Coronary artery (tissue), 2 donors: ENCODE data around the gene CLGN.

Experiments
- DNase-seq: peaks from one replicate; pipeline ENCODE4 v3.0.0-alpha.2; 2017; ENCODE audit warnings: low spot score
- H3K27ac ChIP-seq, 2 donors: fragments of 200-600 bp; sonication (generic); one replicate each; pipeline ENCODE4 v1.5.1; 2016 to 2019
- H3K4me3 ChIP-seq: fragments of 200-600 bp; sonication (generic); 2 replicates; pipeline ENCODE4 v1.5.1; 2016; ENCODE audit warnings: mild to moderate bottlenecking, moderate library complexity
- TF ChIP-seq, protein P1 (sequence below): fragments of 200-600 bp; sonication (generic); IDR thresholded peaks from one replicate; pipeline ENCODE4 v1.5.1; 2019; ENCODE audit warnings: antibody characterized with exemption

The CLGN gene

DNA sequence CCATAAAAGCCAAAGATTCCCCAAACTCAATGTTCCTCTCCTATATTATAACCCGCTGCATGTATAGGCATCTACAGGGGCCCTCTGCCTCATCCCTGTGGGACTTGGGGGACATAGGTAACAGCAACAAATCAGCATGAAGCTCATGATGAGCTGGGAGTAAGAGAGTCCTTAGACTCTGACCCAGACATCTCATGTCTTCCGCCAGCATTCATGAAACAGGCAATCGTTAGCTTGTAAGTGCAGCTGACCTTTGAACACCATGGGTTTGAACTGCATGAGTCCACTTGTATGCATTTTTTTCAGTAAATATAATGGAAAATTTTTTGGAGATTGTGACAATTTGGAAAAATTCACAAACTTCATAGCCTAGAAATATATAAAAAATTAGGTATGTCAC lies 64.4 kb downstream of the CLGN start:
- DNase-seq: no peak
- TF ChIP-seq, protein P1, sequence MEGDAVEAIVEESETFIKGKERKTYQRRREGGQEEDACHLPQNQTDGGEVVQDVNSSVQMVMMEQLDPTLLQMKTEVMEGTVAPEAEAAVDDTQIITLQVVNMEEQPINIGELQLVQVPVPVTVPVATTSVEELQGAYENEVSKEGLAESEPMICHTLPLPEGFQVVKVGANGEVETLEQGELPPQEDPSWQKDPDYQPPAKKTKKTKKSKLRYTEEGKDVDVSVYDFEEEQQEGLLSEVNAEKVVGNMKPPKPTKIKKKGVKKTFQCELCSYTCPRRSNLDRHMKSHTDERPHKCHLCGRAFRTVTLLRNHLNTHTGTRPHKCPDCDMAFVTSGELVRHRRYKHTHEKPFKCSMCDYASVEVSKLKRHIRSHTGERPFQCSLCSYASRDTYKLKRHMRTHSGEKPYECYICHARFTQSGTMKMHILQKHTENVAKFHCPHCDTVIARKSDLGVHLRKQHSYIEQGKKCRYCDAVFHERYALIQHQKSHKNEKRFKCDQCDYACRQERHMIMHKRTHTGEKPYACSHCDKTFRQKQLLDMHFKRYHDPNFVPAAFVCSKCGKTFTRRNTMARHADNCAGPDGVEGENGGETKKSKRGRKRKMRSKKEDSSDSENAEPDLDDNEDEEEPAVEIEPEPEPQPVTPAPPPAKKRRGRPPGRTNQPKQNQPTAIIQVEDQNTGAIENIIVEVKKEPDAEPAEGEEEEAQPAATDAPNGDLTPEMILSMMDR: no peak
- Histone ChIP-seq H3K4me3 (no peak overlapping the region), H3K27ac (no peak overlapping the region)

DNA sequence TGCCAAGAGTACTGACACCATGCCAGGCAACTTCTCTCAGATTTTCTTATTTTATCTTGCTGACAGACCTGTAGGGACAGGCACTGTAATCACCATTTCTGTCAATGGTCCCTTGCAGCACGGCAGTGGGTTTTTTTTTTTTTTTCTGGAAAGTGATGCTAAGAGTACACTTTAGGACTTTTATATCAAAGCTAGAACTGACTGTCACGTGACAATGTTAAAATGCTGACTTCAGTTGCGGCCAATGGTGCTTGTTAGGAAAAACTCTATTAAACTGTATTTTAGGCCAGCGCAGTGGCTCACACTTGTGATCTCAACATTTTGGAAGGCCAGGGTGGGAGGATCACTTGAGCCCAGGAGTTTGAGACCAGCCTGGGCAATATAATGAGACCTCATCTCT lies 66.3 kb downstream of the CLGN start:
- Histone ChIP-seq H3K27ac (no peak overlapping the region), H3K4me3 (no peak overlapping the region)
- DNase-seq: no peak
- TF ChIP-seq, protein P1: no peak

DNA sequence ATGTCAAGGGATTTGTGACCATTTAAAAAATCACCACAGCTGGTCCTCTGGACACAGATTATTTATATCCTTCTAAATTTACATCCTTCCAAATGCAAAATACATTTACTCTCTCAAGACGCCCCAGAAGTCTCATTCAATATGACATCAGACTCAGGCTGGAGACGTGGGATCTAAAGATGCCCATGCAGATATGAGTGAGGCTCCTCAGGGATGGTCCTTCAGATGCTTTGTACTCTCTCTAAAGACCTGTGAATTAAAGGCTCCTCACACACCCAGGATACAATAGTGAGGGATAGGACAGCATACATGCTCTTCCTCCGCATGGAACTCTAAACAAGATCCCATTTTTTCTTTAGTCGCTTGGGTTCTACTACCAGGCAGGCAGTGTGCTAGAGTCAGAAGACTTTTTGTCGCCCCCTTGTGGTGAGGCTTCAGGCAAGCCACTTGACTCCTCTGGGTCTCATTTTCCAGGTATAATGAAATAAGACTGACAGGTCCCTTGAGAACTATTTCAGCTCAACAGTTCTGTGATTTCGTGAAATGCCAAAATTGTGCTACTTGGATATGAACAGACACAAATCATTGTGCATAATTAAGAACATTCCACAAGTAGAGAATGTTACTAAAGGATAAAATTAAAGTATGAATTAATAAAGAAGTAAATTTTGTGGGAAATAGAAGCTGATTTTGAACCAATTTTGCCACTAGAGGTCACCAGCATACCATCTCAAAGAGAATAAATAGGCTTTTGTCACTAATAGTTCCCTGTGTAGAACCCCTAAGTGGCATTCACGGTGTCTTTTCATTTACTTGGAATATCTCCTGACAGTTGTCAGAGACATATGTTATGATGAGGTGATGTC lies 67.7 kb downstream of the CLGN start:
- TF ChIP-seq, protein P1: peak; percentile 78
- no peak overlapping the region for H3K4me3 ChIP-seq
- H3K27ac ChIP-seq: no peak overlapping the region
- no peak for DNase-seq

GRCh38 chr4:140358281-140358680 lies 69.2 kb downstream of the CLGN start:
- no peak for DNase-seq
- TF ChIP-seq, protein P1: no peak
- no peak overlapping the region for H3K4me3 ChIP-seq

DNA sequence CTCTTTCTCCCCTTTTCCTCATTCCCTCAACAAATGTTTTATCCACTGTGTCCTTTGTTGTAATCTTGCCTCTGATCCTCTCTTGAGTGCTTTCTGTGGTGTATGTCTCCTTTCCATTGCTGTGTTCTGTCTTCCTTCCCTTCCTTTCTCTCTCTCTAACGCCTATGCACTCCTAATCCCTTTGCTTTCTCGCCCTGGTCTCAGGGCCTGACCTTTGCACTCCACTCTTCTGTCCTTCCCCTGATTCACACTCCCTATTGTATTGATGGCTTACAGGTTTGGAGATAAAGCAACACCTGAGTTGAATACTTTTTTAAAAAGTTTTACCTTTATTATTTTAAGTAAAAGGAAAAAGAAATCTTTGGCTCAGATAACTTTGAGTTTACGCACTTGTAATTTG lies 69.6 kb downstream of the CLGN start:
- Histone ChIP-seq H3K27ac (no peak overlapping the region), H3K4me3 (no peak overlapping the region)
- TF ChIP-seq, protein P1: no peak
- no peak for DNase-seq

More at GRCh38 chr4:140358281-140358680, 69.2 kb downstream of the CLGN start:
- no peak overlapping the region for H3K27ac ChIP-seq

- DNase-seq: no peak
- TF ChIP-seq, protein P1: no peak
- Histone ChIP-seq H3K4me3 (no peak overlapping the region), H3K27ac (no peak overlapping the region)
Measured at GRCh38 chr4:140355288-140355687, 72.2 kb downstream of the CLGN start.

DNA sequence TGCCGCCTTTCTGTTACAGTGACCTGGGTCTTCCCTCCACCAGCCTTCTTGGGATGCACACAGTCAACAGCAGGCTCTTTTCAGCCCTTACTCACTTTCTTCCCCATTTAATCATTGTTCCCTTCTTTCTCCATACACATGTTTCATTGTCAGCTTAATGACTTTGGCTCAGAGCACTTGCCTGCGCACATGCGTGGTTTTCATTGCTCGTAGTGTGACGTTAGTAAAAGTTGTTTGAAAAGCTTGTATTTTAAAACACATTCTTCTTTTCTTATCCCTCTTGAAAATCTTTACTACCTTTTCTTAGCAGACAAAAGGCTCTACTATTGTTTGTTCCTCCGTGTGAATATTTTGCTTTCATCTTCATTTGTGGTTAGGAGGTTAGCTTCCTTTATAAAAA lies 73.7 kb downstream of the CLGN start:
- Histone ChIP-seq H3K27ac (no peak overlapping the region), H3K4me3 (no peak overlapping the region)
- TF ChIP-seq, protein P1: no peak
- DNase-seq: no peak
